Endodermal cell (in vitro differentiated cells): Measurements from ENCODE around the gene POTEF. TPM values are rescaled to one million over a fixed set of nuclear protein-coding genes. Genes with fewer than 3 reads are reported as not detected.

Source experiments
- total RNA-seq, 2 donors: library from RNA; stranded (reverse); fragmentation: NEBNext Ultra II Directional in 1 of 2; extraction: Animal tissue kit (Norgen Biotek cat#: 25700) in 1 of 2; gene quantifications; 2 replicates in 1 of 2; 3 replicates in 1 of 2; pipeline ENCODE4 v1.2.1, GENCODE V29; 2021

The POTEF gene
- total RNA-seq, 2 donors from 2014 or later = 0.18 to 12.7 TPM

Other genes starting within 250 kb of the POTEF start
- under 1 TPM; 0.22 to 0.24 TPM for gene RAB6C, start 149.6 kb downstream of the POTEF start, total RNA-seq
- 10 to 100 TPM in 1 of 2 donors, 1 to 10 TPM in 1; 8.7 to 10.4 TPM for gene CCDC74B, start 15.9 kb upstream of the POTEF start, total RNA-seq
- gene SMPD4, start 52.4 kb upstream of the POTEF start, total RNA-seq = 10 to 100 TPM; 81.6 to 93.9 TPM
- gene MZT2B, start 53.0 kb upstream of the POTEF start, total RNA-seq = 100 to 1,000 TPM; 161 to 224 TPM
- not detected for gene TUBA3E, start 69.2 kb upstream of the POTEF start, total RNA-seq
- gene IMP4, start 213.7 kb upstream of the POTEF start, total RNA-seq = 10 to 100 TPM; 47.1 to 55.1 TPM
- gene PTPN18, start 226.8 kb upstream of the POTEF start, total RNA-seq = 10 to 100 TPM; 16.4 to 19.6 TPM